GM18870 (cell line): Measurements from ENCODE around the gene SYNCRIP.
"Not testable (repeated sequence)": the region's sequence is repeated elsewhere in the genome, so short reads cannot be mapped to it uniquely, and the experiment has no call there.

Source experiments
- ATAC-seq: cut with Tn5 transposase; IDR thresholded peaks from one replicate; pipeline ENCODE4 v1.9.1; 2021; ENCODE audit warnings: moderate library complexity; ENCODE audit not compliant: unreplicated experiment

The SYNCRIP gene

GRCh38 chr6:85670573-85670972 lies 27.9 kb upstream of the SYNCRIP start:
- ATAC-seq = no peak

GRCh38 chr6:85669735-85670194 lies 27.1 kb upstream of the SYNCRIP start:
- peak; percentile 98 for ATAC-seq

- no peak for ATAC-seq
Measured at GRCh38 chr6:85662251-85662650, 19.6 kb upstream of the SYNCRIP start.

GRCh38 chr6:85660181-85660611 lies 17.5 kb upstream of the SYNCRIP start:
- ATAC-seq = no peak

- ATAC-seq = no peak
Measured at GRCh38 chr6:85650606-85651005, 7.9 kb upstream of the SYNCRIP start.

GRCh38 chr6:85644279-85644762 lies 1.6 kb upstream of the SYNCRIP start:
- ATAC-seq = no peak

GRCh38 chr6:85643537-85644278 lies 1.0 kb upstream of the SYNCRIP start:
- peak; percentile 70 for ATAC-seq

GRCh38 chr6:85641897-85642773 lies 551 bp downstream of the SYNCRIP start:
- ATAC-seq = no peak

GRCh38 chr6:85641522-85641896 lies 1.2 kb downstream of the SYNCRIP start:
- no peak for ATAC-seq

- no peak for ATAC-seq
Measured at GRCh38 chr6:85640821-85641220, 1.9 kb downstream of the SYNCRIP start.

- ATAC-seq = no peak
Measured at GRCh38 chr6:85637579-85637978, 5.1 kb downstream of the SYNCRIP start.

GRCh38 chr6:85632164-85632942 lies 10.3 kb downstream of the SYNCRIP start:
- no peak for ATAC-seq

- ATAC-seq = not testable (repeated sequence)
Measured at GRCh38 chr6:85631117-85631516, 11.6 kb downstream of the SYNCRIP start.

- ATAC-seq = no peak
Measured at GRCh38 chr6:85628353-85628752, 14.3 kb downstream of the SYNCRIP start.

- ATAC-seq = no peak
Measured at GRCh38 chr6:85620308-85620707, 22.4 kb downstream of the SYNCRIP start.

- no peak for ATAC-seq
Measured at GRCh38 chr6:85614780-85615179, 27.9 kb downstream of the SYNCRIP start.

- no peak for ATAC-seq
Measured at GRCh38 chr6:85612690-85613474, 29.8 kb downstream of the SYNCRIP start.

- no peak for ATAC-seq
Measured at GRCh38 chr6:85610182-85610895, 32.3 kb downstream of the SYNCRIP start.

GRCh38 chr6:85602100-85602499 lies 40.6 kb downstream of the SYNCRIP start:
- ATAC-seq = no peak
